ENCODE results near the gene ZNF846. TPM values are rescaled to one million over a fixed set of nuclear protein-coding genes. Genes with fewer than 3 reads are reported as not detected.

ZNF846 gene
- polyA plus RNA-seq (2012; rRNA removed), result 6.7 and 7.5 TPM in 2 replicates
- polyA plus RNA-seq (2012; cell fraction: cytosol; rRNA removed), result 6.3 and 7.7 TPM in 2 replicates
- polyA plus RNA-seq (2012; cell fraction: nucleus; rRNA removed), result 15.7 and 18.7 TPM in 2 replicates

DNA sequence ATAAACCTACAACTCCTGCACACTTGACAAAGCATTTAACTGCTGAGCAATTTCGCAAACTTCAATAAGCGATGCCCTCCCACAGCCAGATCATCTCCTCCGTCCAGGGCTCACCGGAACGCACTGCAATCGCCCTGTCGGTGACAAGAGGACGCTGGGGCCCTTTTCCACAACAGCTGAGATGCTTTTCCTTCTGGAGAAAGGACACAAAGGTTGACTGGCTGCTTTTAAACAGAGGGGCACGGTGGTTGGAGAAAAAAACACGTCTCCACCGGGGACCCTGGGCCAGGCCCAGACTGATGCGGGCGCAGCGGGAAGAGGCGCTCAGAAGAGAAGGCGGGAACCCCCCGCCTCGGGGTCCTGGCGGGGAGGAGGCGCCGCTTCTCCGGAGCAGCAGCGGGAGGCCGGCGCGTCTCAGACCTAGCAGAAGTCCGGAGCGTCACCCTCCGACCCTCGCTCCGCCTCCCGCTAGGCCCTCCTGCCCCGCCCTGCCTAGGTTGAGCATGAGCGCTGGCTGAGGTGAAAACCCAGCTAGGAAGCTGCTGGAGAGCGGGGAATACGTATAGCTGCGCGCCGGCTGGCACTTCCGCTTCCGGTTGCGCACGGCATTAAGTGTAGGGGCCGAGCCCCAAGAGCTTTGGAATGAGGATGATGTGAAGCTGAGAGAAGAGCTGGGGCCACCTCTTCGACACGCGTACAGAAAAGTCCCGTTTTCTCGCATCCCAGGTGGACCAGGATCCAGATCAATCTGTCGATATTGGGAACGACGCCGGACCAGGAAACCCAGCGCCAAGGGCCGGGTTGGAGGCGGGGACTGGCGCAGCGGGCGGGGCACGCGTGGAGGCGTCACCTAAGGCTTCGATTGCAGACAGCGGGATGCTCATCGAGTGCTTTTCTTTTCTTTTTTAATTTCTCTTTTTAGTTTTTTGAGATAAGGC lies at the start of gene ZNF846:
ZNF846 (minus strand) TSS at position 564 of the 938 bp plus-strand sequence. CDS start 3,788 bp downstream, outside the sequence.
- no peaks in the 10 kb centered on the region for H3K9me2 ChIP-seq
- peak within 1 kb of the TSS; percentile 83 for H3K4me2 ChIP-seq
- ChIA-PET CTCF (interaction anchor here (0.6 to 1.8 kb wide), 7 partner anchors 9 to 146 kb away, joined by 3 to 10 read pairs (median 4); partner anchors contain the start of gene ZNF561), POLR2A (interaction anchor here (1.1 to 1.7 kb wide), 4 partner anchors 60 to 147 kb away, joined by 5 to 15 read pairs (median 6); partner anchors contain the start of genes UBL5 and ZNF561)
- peak; percentile 95 for DNase-seq
- WGBS (ENCODE audit: low lambda C conversion rate), result 5% methylated on average over 40 of the region's 65 CpGs
- H3K79me2 ChIP-seq (ENCODE audit: insufficient read depth), result peaks cover 19% of the 10 kb centered on the region; the same call in 1 of the 2 replicates
- H3K27ac ChIP-seq (ENCODE audit: low read depth in 2 of 2, low read length in 1 of 2), result peak within 1 kb of the TSS; percentile 85 to 92
- H2AFZ ChIP-seq (ENCODE audit: low read depth), result peak within 1 kb of the TSS; percentile 86
- H3K36me3 ChIP-seq (replicated peaks in 1 of 2; ENCODE audit: control insufficient read depth in 1 of 2, insufficient read depth in 2 of 2, low read length in 1 of 2), result peaks cover 0 to 20% of the 10 kb centered on the region in 2 experiments
- H3K9ac ChIP-seq, result peak within 1 kb of the TSS; percentile 77
- H3K27me3 ChIP-seq (ENCODE audit: insufficient read depth), result no peaks in the 10 kb centered on the region
- peaks cover 11% of the 10 kb centered on the region for H3F3A ChIP-seq (replicated peaks; ENCODE audit: insufficient read depth)
- no peaks in the 10 kb centered on the region; a peak in 1 of 4 replicates for H3K4me1 ChIP-seq (ENCODE audit: control insufficient read depth in 1 of 2, insufficient read depth in 2 of 2, low read depth in 1 of 2, low read length in 1 of 2)
- peak within 1 kb of the TSS; percentile 62 to 83 for H3K4me3 ChIP-seq (ENCODE audit: low read depth in 2 of 2, low read length in 1 of 2)
- no peaks in the 10 kb centered on the region for H4K20me1 ChIP-seq (ENCODE audit: insufficient read depth)
- no peaks in the 10 kb centered on the region for H3K9me3 ChIP-seq
- TF ChIP-seq RCOR1 (IDR thresholded peaks at IDR 0.05; ENCODE audit: low read length) (no peak; the same call in 1 of the 2 replicates), POLR2AphosphoS5 (IDR thresholded peaks at IDR 0.05; ENCODE audit: low read depth, low read length) (peak; percentile 89), EZH2phosphoT487 (IDR thresholded peaks at IDR 0.05; ENCODE audit: borderline replicate concordance, low read depth) (no peak), CHD2 (IDR thresholded peaks at IDR 0.05; ENCODE audit: low read length, partially characterized antibody) (peak; percentile 83), TEAD4 (IDR thresholded peaks at IDR 0.05; ENCODE audit: borderline replicate concordance, insufficient read depth) (0 out of 2 replicates have a peak, but pooled peaks have one; percentile 3), MEF2A (IDR thresholded peaks at IDR 0.05; ENCODE audit: borderline replicate concordance, low read depth) (no peak), SMC3 (IDR thresholded peaks at IDR 0.05; ENCODE audit: low read depth, low read length) (peak; percentile 27), RFX5 (IDR thresholded peaks at IDR 0.05; ENCODE audit: low read length) (no peak), SIN3A (IDR thresholded peaks at IDR 0.05; ENCODE audit: borderline replicate concordance, low read depth, low read length) (no peak; the same call in 1 of the 2 replicates), FOSL2 (IDR thresholded peaks at IDR 0.05; ENCODE audit: borderline replicate concordance, low read depth) (no peak), TAF1 (IDR thresholded peaks at IDR 0.05; ENCODE audit: borderline replicate concordance, low read depth, low read length) (peak; percentile 85), EP300 (IDR thresholded peaks at IDR 0.05; ENCODE audit: borderline replicate concordance in 1 of 2, low read depth in 1 of 2, low read length in 1 of 2) (no peak), NFIC (IDR thresholded peaks at IDR 0.05; ENCODE audit: borderline replicate concordance) (no peak; the same call in 1 of the 2 replicates), GATA2 (CRISPR knock-in tag; IDR thresholded peaks at IDR 0.05) (no peak), FOXM1 (IDR thresholded peaks at IDR 0.05; ENCODE audit: low read depth) (no peak), GABPA (IDR thresholded peaks at IDR 0.05; ENCODE audit: low read depth) (peak; percentile 99), FOXJ3 (CRISPR knock-in tag; IDR thresholded peaks at IDR 0.05) (peak; percentile 31; the same call in 1 of the 2 replicates), JUND (IDR thresholded peaks at IDR 0.05) (no peak), NRF1 (IDR thresholded peaks at IDR 0.05; ENCODE audit: low read depth, low read length) (peak; percentile 48), ELF1 (IDR thresholded peaks at IDR 0.05) (peak; percentile 96)
- TF ChIP-seq, protein P1, sequence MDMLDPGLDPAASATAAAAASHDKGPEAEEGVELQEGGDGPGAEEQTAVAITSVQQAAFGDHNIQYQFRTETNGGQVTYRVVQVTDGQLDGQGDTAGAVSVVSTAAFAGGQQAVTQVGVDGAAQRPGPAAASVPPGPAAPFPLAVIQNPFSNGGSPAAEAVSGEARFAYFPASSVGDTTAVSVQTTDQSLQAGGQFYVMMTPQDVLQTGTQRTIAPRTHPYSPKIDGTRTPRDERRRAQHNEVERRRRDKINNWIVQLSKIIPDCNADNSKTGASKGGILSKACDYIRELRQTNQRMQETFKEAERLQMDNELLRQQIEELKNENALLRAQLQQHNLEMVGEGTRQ (IDR thresholded peaks at IDR 0.05; ENCODE audit: borderline replicate concordance, low read depth, low read length), result no peak
- TF ChIP-seq, protein P2, sequence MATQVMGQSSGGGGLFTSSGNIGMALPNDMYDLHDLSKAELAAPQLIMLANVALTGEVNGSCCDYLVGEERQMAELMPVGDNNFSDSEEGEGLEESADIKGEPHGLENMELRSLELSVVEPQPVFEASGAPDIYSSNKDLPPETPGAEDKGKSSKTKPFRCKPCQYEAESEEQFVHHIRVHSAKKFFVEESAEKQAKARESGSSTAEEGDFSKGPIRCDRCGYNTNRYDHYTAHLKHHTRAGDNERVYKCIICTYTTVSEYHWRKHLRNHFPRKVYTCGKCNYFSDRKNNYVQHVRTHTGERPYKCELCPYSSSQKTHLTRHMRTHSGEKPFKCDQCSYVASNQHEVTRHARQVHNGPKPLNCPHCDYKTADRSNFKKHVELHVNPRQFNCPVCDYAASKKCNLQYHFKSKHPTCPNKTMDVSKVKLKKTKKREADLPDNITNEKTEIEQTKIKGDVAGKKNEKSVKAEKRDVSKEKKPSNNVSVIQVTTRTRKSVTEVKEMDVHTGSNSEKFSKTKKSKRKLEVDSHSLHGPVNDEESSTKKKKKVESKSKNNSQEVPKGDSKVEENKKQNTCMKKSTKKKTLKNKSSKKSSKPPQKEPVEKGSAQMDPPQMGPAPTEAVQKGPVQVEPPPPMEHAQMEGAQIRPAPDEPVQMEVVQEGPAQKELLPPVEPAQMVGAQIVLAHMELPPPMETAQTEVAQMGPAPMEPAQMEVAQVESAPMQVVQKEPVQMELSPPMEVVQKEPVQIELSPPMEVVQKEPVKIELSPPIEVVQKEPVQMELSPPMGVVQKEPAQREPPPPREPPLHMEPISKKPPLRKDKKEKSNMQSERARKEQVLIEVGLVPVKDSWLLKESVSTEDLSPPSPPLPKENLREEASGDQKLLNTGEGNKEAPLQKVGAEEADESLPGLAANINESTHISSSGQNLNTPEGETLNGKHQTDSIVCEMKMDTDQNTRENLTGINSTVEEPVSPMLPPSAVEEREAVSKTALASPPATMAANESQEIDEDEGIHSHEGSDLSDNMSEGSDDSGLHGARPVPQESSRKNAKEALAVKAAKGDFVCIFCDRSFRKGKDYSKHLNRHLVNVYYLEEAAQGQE (IDR thresholded peaks at IDR 0.05; ENCODE audit: low read depth, low read length), result 0 out of 2 replicates have a peak, but pooled peaks have one; percentile 15
- TF ChIP-seq, protein P3, sequence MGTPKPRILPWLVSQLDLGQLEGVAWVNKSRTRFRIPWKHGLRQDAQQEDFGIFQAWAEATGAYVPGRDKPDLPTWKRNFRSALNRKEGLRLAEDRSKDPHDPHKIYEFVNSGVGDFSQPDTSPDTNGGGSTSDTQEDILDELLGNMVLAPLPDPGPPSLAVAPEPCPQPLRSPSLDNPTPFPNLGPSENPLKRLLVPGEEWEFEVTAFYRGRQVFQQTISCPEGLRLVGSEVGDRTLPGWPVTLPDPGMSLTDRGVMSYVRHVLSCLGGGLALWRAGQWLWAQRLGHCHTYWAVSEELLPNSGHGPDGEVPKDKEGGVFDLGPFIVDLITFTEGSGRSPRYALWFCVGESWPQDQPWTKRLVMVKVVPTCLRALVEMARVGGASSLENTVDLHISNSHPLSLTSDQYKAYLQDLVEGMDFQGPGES (IDR thresholded peaks at IDR 0.05; ENCODE audit: low read depth, low read length), result no peak
- TF ChIP-seq, protein P4, sequence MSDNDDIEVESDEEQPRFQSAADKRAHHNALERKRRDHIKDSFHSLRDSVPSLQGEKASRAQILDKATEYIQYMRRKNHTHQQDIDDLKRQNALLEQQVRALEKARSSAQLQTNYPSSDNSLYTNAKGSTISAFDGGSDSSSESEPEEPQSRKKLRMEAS (IDR thresholded peaks at IDR 0.05; ENCODE audit: low read depth), result peak; percentile 92
- TF ChIP-seq, protein P5, sequence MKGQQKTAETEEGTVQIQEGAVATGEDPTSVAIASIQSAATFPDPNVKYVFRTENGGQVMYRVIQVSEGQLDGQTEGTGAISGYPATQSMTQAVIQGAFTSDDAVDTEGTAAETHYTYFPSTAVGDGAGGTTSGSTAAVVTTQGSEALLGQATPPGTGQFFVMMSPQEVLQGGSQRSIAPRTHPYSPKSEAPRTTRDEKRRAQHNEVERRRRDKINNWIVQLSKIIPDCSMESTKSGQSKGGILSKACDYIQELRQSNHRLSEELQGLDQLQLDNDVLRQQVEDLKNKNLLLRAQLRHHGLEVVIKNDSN (IDR thresholded peaks at IDR 0.05; ENCODE audit: borderline replicate concordance, low read depth), result no peak

Measured in SK-N-SH (cell line).